A673 (cell line): ENCODE measurements around the gene ARHGEF26.

Experiments used
- CTCF ChIP-seq: fragments of 300-800, 200-600 bp; sonication (generic); conservative IDR thresholded peaks from 2 replicates; pipeline ENCODE4 v1.5.1; 2017; ENCODE audit warnings: low read depth, mild to moderate bottlenecking, antibody characterized with exemption, low read length, moderate library complexity, mixed read lengths
- EZH2 ChIP-seq: fragments of 200-600 bp; sonication (generic); IDR thresholded peaks from 2 replicates; pipeline ENCODE4 v1.6.1; 2017; ENCODE audit warnings: borderline replicate concordance, low read depth, mild to moderate bottlenecking, mixed read lengths, antibody characterized with exemption, low read length; ENCODE audit not compliant: poor library complexity, severe bottlenecking

GRCh38 chr3:154188846-154189245, 67.7 kb downstream of the ARHGEF26 start:
- no peak for TF ChIP-seq CTCF
- TF ChIP-seq EZH2, result no peak
